Measurements from ENCODE around the gene LIMA1. TPM values are rescaled to one million over a fixed set of nuclear protein-coding genes. Genes with fewer than 3 reads are reported as not detected.
"Not testable (repeated sequence)": the region's sequence is repeated elsewhere in the genome, so short reads cannot be mapped to it uniquely, and the experiment has no call there.

Gene LIMA1
- total RNA-seq, 1 donor from 2014 or later: 81.1 TPM

DNA sequence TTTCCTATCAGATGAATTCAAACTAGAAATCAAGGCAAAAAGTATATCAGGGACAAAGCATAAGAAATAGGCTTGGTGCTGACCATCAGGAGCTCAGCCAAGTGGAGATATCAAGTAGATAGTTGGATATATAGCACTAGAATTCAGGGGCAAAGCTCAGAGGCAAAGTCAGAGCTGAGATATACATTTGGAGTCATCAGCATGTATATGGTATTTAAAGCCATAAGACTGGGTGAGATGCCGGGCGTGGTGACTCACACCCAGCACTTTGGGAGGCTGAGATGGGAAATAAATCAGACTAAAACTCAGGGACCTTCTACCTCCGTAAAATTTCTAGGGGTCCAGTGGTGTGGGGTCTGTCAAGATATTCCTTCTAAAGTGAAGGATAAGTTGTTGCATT is 38.9 kb upstream of the LIMA1 start:
- Histone ChIP-seq H3K27me3 (no peaks in the 10 kb centered on the region), H3K4me1 (peaks cover 10% of the 10 kb centered on the region), H3K4me3 (no peak overlapping the region), H3K27ac (no peak overlapping the region), H3K36me3 (no peaks in the 10 kb centered on the region), H3K9me3 (no peaks in the 10 kb centered on the region)
- DNase-seq: no peak
- intact Hi-C loops (cut with DNase I): no loop called here
- no peak for ATAC-seq
- TF ChIP-seq, protein P1, sequence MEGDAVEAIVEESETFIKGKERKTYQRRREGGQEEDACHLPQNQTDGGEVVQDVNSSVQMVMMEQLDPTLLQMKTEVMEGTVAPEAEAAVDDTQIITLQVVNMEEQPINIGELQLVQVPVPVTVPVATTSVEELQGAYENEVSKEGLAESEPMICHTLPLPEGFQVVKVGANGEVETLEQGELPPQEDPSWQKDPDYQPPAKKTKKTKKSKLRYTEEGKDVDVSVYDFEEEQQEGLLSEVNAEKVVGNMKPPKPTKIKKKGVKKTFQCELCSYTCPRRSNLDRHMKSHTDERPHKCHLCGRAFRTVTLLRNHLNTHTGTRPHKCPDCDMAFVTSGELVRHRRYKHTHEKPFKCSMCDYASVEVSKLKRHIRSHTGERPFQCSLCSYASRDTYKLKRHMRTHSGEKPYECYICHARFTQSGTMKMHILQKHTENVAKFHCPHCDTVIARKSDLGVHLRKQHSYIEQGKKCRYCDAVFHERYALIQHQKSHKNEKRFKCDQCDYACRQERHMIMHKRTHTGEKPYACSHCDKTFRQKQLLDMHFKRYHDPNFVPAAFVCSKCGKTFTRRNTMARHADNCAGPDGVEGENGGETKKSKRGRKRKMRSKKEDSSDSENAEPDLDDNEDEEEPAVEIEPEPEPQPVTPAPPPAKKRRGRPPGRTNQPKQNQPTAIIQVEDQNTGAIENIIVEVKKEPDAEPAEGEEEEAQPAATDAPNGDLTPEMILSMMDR (IDR thresholded peaks at IDR 0.05): no peak

DNA sequence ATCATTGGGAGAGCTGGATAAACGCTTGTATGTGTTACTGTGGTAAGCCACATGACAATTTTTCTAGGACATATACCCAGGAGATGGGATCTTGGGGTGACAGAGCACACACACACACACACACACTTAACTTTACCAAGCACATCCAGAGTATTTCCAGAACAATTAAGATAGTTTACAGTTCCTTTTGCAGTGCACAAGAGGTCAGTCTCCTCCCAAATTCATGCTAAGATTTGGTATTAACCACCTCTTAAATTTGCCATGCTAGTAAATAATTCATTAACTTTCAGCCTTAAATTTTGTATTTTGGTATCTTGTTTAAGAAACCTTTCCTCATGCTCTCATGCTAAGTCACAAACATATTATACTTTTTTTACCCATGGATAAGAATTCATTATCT is 33.9 kb upstream of the LIMA1 start:
- H3K27ac ChIP-seq: no peak overlapping the region
- DNase-seq (no peak), ATAC-seq (no peak)
- H3K27me3 ChIP-seq: no peaks in the 10 kb centered on the region
- TF ChIP-seq, protein P1 (IDR thresholded peaks at IDR 0.05): no peak
- intact Hi-C loops (cut with DNase I): no loop called here
- no peak overlapping the region for H3K4me3 ChIP-seq
- no peaks in the 10 kb centered on the region for H3K4me1 ChIP-seq
- no peaks in the 10 kb centered on the region for H3K36me3 ChIP-seq
- H3K9me3 ChIP-seq: no peaks in the 10 kb centered on the region

DNA sequence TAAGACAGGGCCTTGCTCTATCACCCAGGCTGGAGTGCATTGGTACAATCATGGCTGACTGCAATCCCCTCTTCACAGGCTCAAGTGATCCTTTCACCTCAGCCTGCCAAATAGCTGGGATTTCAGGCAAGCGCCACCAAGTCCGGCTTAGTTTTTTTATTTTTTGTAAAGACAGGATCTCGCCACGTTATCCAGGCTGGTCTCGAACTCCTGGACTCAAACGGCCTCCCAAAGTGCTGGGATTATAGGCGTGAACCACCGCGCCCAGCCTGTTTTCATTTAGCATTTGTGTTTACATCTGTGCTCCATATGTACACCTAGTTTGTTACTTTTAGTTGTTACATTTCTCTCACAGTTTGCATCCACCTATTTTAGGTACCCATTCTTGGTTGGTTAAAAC is 32.5 kb upstream of the LIMA1 start:
- Histone ChIP-seq H3K27ac (no peak overlapping the region), H3K4me3 (no peak overlapping the region), H3K36me3 (no peaks in the 10 kb centered on the region), H3K9me3 (no peaks in the 10 kb centered on the region), H3K4me1 (no peaks in the 10 kb centered on the region), H3K27me3 (no peaks in the 10 kb centered on the region)
- DNase-seq: no peak
- intact Hi-C loops (cut with DNase I): no loop called here
- no peak for ATAC-seq
- TF ChIP-seq, protein P1 (IDR thresholded peaks at IDR 0.05): no peak

DNA sequence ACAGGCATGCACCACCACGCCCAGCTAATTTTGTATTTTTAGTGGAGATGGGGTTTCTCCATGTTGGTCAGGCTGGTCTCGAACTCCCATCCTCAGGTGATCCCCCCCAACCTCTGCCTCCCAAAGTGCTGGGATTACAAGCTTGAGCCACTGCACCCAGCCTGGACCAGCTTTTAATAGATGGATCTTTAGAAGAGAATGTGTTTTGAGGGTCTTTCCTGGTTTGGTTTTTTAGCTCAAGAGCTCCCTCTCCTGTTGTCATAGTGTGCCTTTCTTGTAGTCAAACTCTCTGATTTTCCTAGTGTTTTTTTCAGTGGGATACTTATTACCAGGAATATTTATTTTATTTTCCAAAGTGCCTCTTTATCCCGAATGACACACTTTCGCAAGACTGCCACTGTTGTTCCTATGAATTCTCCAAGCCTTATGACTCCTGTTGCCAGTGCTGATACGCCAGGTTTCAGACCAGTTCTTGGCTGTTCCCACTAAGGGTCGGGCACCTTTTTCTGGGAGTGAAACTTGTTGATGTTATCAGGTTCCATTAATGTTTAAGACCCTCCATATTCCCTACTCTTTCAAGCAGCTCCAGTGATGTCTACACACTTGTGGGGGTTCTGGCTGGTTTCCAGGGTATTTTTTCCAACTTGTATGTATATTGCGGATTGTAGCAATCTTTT is 31.5 kb upstream of the LIMA1 start:
- TF ChIP-seq, protein P1 (IDR thresholded peaks at IDR 0.05): peak; percentile 53
- no peaks in the 10 kb centered on the region for H3K4me1 ChIP-seq
- intact Hi-C loops (cut with DNase I): no loop called here
- H3K27me3 ChIP-seq: no peaks in the 10 kb centered on the region
- H3K9me3 ChIP-seq: no peaks in the 10 kb centered on the region
- H3K36me3 ChIP-seq: no peaks in the 10 kb centered on the region
- peak; percentile 29 for ATAC-seq
- H3K4me3 ChIP-seq: no peak overlapping the region
- H3K27ac ChIP-seq: no peak overlapping the region
- no peak for DNase-seq

DNA sequence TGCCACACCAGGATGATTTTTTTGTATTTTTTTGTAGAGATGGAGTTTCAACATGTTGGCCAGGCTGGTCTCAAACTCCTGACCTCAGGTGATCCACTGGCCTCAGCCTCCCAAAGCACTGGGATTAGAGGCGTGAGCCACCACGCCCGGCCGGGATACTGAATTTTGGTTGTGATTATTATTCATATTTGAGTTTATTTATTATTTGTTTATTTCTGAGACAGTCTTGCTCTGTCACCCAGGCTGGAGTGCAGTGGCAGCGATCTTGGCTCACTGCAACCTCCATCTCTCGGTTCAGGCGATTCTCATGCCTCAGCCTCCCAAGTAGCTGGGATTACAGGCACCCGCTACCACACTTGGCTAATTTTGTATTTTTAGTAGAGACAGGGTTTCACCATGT is 30.7 kb upstream of the LIMA1 start:
- H3K4me3 ChIP-seq; H3K36me3 ChIP-seq; H3K27me3 ChIP-seq; intact Hi-C loops (cut with DNase I); ATAC-seq; H3K9me3 ChIP-seq; H3K4me1 ChIP-seq; H3K27ac ChIP-seq; DNase-seq: not testable (repeated sequence)

DNA sequence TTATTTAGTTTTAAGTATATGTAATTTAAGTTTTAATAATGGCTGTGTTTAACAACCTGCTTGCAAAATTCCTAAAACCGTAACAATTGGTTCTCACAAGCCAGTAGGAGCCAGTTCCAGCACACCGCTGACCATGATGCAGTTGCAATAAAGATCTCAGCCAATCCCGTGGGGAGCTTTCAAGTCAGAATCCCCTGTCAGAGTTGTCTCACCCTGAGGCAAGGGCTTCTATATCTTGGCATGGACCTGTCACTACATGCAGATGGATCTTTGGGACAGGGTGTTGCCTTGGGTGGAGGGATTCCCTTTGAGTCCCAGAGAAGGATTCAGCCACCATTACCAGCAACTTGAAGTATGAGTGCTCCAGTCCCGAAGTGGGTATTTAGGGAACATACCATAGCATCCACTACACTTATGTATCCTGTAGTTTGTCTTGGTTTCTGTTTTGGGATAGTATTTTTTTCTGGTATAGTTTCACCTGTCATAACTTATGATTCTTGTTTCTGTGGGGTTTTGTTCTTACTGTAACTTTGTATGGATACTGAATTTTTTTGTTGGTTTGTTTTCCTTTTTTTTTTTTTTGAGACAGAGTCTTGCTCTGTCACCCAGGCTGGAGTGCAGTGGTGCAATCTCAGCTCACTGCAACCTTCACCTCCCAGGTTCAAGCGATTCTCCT is 30.1 kb upstream of the LIMA1 start:
- intact Hi-C loops (cut with DNase I): no loop called here
- Histone ChIP-seq H3K9me3 (no peaks in the 10 kb centered on the region), H3K4me3 (no peak overlapping the region), H3K4me1 (no peaks in the 10 kb centered on the region), H3K36me3 (no peaks in the 10 kb centered on the region), H3K27me3 (no peaks in the 10 kb centered on the region), H3K27ac (no peak overlapping the region)
- TF ChIP-seq, protein P1 (IDR thresholded peaks at IDR 0.05): no peak
- DNase-seq (no peak), ATAC-seq (no peak)

DNA sequence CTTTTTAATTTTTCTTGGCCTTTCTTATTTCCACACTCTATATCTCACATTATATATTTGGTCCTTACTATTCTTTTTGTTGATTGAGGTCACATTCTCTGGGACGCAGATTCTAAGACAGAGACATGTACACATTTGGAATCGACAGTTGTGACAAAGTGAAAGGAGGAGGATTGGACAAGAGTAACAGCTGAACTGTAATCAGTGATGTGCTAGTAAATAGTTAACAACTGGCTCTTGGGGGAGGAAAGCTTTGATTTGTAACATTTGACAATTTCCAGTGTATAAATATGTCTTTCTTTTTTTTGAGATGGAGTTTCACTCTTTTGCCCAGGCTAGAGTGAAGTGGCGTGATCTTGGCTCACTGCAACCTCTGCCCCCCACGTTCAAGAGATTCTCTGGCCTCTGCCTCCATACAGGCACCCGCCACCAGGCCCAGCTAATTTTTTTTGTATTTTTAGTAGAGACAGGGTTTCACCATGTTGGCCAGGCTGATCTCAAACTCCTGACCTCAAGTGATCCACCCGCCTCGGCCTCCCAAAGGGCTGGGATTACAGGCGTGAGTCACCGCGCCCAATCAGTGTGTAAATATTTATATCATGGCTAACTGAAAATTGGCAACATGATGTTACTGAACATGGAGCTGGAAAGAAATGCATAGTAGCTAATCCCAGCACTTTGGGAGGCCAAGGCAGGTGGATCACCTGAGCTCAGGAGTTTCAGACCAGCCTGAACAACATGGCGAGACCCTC is 28.7 kb upstream of the LIMA1 start:
- H3K27me3 ChIP-seq; DNase-seq; H3K4me3 ChIP-seq; H3K36me3 ChIP-seq; H3K9me3 ChIP-seq; intact Hi-C loops (cut with DNase I); H3K4me1 ChIP-seq; H3K27ac ChIP-seq; ATAC-seq: not testable (repeated sequence)
